Measurements from ENCODE around the gene SIRPB1.

GRCh38 chr20:1651268-1652058 lies 31.7 kb upstream of the SIRPB1 start:
- TF ChIP-seq EZH2 (IDR thresholded peaks at IDR 0.05; ENCODE audit: insufficient read depth, poor library complexity, severe bottlenecking) (no peak), EZH2phosphoT487 (IDR thresholded peaks at IDR 0.05; ENCODE audit: insufficient read depth, low read depth) (no peak)
